HL-60 (cell line): ENCODE results near the gene LENG9.
"Not testable (repeated sequence)": the region's sequence is repeated elsewhere in the genome, so short reads cannot be mapped to it uniquely, and the experiment has no call there.

Experiments used
- DNase-seq, 2 experiments: peaks; one replicate each; pipeline ENCODE4 v3.0.0-alpha.2; 2010 to 2020; ENCODE audit warnings: low read depth in 1 of 2, low spot score in 1 of 2
- H3K27ac ChIP-seq: fragments of 250-450 bp; sonication (Bioruptor Pico); replicated peaks from 2 replicates; pipeline ENCODE4 v1.5.1; 2020; ENCODE audit warnings: mild to moderate bottlenecking, moderate library complexity
- H3K27me3 ChIP-seq: fragments of 250-450 bp; sonication (Bioruptor Pico); 2 replicates; pipeline ENCODE4 v1.5.1; 2021; ENCODE audit warnings: mild to moderate bottlenecking, moderate library complexity; ENCODE audit not compliant: insufficient read depth, poor library complexity, severe bottlenecking
- H3K4me3 ChIP-seq: replicated peaks from 2 replicates; pipeline ENCODE4 v1.5.1; 2011; ENCODE audit warnings: mild to moderate bottlenecking, control low read depth, low read length; ENCODE audit not compliant: insufficient read depth
- GABPA ChIP-seq: IDR thresholded peaks from 2 replicates; pipeline ENCODE4 v1.6.1; 2012; ENCODE audit warnings: low read depth
- POLR2AphosphoS5 ChIP-seq: IDR thresholded peaks from 2 replicates; pipeline ENCODE4 v1.6.1; 2012; ENCODE audit warnings: low read depth
- SPI1 ChIP-seq: IDR thresholded peaks from 2 replicates; pipeline ENCODE4 v1.6.1; 2012; ENCODE audit warnings: low read depth, mild to moderate bottlenecking, borderline replicate concordance
- long read RNA-seq: library from polyadenylated mRNA; unstranded; transcript quantifications from one replicate; pipeline ENCODE4 v2.0.0, GENCODE V29; 2020
- TF ChIP-seq, protein P1 (sequence below): IDR thresholded peaks from one replicate; pipeline ENCODE4 v1.5.1; 2011; ENCODE audit warnings: low read length, control low read depth, inconsistent platforms; ENCODE audit not compliant: insufficient read depth
- TF ChIP-seq, protein P2 (sequence below): IDR thresholded peaks from 2 replicates; pipeline ENCODE4 v1.6.1; 2012; ENCODE audit warnings: low read depth; ENCODE audit not compliant: insufficient replicate concordance

The LENG9 gene
- long read RNA-seq, partial matches to known transcripts = 0 of 1 reads
- long read RNA-seq, other reads (novel, unspliced or antisense) = 0 of 1 reads

DNA sequence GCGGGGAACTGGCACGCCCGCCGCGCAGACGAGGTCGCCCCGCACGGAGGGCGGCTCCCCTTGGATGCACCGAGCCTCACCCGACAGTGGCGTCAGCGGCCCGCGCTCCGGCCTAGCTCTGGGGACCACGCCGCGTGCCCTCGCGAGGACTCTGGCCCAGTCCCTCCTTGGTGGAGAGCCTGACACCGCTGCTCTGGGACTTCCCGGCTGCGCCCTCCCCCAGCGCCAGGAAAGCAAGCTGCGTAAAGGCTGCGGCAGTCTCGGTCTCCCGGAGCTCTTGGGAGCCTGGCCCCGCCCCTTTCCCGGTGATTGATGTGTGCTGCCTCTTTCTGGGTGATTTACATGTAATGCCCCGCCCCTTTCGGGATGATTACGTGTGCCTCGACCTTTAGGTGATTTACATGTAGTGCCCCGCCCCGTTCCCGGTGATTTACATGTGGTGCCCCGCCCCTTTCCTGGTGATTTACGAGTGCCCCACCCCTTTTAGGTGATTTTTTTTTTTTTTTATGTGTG lies at the start of gene LENG9:
TSS of gene LENG9 (minus strand) at position 248 of the 513 bp plus-strand sequence. CDS start 252 bp downstream, outside the sequence.
- H3K27me3 ChIP-seq = peaks cover 12% of the 10 kb centered on the region
- no peak for TF ChIP-seq GABPA
- TF ChIP-seq POLR2AphosphoS5 = peak; percentile 77; the same call in 1 of the 2 replicates
- peak within 1 kb of the TSS; percentile 56 for H3K4me3 ChIP-seq
- H3K27ac ChIP-seq = peak within 1 kb of the TSS; percentile 96
- peak; percentile 96 to 99 for DNase-seq

DNA sequence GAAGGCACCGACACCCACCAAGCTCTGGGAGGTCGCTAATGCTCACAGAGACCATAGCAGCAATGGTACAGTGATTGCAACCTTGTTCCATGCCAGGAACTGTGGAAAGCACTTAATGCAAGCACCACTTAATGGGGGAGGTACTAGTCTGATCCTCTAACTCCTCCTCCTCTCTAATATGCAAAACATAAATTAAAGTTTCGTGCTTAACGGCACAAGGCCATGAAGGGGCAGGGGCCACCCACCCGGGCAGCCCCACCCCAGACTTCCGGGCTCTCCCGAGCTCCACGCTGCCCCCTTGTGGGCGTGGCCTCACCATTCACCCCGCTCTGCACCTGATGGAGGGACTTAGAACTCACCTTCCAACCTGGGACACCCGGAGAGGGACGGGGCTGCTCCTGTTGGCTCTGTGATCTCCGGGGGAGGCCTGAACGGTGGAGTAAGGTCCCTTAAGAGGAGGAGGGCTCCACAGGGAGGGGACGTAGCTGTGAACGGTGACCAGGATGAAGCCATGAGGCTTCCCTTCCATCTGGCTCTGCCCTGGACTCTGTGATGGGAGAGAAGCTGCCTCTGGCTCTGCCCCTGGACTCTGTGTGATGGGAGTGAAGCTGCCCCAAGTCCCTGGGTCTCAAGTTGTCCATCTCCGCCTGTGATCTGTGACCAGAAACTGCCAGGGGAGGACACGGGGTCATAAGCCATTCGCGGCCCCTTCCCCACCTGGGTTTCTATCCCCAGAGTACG lies 45.8 kb upstream of the LENG9 start:
- H3K4me3 ChIP-seq, DNase-seq, H3K27ac ChIP-seq, H3K27me3 ChIP-seq: not testable (repeated sequence)

DNA sequence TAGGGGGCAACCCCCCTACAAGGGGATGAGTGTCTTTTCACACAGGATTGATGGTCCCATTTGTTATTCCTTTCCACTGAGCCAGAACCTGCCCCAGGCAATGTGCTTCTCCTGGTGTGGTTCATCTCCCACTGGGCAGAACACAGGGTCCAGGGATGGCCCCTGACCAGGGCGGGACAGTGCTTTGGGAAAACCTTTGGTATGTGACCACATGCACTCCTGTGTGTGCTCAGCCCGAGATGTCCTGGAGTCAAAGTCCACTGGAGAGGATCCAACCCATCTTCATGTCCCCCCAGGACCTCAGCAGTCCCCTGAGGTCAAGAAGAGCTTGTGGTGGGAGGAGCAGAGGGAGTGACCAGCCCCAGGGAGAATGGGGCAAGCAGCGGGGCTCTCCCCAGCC lies 44.9 kb upstream of the LENG9 start:
- H3K27me3 ChIP-seq, DNase-seq, H3K27ac ChIP-seq, H3K4me3 ChIP-seq: not testable (repeated sequence)

DNA sequence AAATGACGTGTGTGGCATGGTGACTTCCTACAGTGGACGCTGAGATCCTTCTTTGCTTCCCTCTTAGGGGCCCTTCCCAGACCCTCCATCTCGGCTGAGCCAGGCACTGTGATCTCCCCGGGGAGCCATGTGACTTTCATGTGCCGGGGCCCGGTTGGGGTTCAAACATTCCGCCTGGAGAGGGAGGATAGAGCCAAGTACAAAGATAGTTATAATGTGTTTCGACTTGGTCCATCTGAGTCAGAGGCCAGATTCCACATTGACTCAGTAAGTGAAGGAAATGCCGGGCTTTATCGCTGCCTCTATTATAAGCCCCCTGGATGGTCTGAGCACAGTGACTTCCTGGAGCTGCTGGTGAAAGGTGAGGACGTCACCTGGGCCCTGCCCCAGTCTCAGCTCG lies 44.2 kb upstream of the LENG9 start:
- no peak overlapping the region for H3K4me3 ChIP-seq

DNA sequence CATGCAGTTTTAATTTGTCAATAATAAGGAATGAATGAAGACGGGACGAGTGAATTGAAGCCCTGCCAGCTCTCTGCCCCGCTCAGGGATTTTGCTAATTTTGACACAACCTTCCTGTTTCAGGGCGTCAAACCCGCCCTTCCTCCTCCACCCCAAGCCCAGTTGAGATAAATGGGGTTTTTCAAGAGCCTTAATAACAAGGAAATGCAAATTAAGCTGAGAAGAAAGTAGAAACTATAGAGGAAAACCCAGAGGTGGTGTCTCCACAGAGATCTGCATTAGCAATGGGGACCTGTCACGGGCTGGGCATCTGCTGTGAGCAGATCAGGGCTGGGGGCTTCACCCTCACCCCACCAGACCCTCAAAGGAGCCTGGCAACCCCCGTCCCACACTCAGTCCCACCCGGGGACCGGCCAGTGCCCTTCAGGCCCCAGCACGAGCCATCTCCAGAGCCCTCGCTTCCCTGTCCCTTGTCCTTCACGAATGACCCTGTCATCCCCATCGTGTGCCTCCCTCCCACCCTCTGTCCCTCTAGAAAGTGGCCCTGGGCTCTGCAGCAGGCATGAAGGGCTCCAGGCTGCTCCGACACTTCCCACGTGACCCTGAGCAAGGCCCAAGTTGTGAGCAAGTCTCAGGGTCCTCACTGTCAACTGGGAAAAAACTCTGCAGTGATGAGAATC lies 43.6 kb upstream of the LENG9 start:
- not testable (repeated sequence) for H3K27me3 ChIP-seq, H3K27ac ChIP-seq, DNase-seq, H3K4me3 ChIP-seq

More for the DNA sequence above, 44.2 kb upstream of the LENG9 start:
- no peak for TF ChIP-seq SPI1
- TF ChIP-seq GABPA = no peak
- TF ChIP-seq, protein P1, sequence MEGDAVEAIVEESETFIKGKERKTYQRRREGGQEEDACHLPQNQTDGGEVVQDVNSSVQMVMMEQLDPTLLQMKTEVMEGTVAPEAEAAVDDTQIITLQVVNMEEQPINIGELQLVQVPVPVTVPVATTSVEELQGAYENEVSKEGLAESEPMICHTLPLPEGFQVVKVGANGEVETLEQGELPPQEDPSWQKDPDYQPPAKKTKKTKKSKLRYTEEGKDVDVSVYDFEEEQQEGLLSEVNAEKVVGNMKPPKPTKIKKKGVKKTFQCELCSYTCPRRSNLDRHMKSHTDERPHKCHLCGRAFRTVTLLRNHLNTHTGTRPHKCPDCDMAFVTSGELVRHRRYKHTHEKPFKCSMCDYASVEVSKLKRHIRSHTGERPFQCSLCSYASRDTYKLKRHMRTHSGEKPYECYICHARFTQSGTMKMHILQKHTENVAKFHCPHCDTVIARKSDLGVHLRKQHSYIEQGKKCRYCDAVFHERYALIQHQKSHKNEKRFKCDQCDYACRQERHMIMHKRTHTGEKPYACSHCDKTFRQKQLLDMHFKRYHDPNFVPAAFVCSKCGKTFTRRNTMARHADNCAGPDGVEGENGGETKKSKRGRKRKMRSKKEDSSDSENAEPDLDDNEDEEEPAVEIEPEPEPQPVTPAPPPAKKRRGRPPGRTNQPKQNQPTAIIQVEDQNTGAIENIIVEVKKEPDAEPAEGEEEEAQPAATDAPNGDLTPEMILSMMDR = no peak
- TF ChIP-seq, protein P2, sequence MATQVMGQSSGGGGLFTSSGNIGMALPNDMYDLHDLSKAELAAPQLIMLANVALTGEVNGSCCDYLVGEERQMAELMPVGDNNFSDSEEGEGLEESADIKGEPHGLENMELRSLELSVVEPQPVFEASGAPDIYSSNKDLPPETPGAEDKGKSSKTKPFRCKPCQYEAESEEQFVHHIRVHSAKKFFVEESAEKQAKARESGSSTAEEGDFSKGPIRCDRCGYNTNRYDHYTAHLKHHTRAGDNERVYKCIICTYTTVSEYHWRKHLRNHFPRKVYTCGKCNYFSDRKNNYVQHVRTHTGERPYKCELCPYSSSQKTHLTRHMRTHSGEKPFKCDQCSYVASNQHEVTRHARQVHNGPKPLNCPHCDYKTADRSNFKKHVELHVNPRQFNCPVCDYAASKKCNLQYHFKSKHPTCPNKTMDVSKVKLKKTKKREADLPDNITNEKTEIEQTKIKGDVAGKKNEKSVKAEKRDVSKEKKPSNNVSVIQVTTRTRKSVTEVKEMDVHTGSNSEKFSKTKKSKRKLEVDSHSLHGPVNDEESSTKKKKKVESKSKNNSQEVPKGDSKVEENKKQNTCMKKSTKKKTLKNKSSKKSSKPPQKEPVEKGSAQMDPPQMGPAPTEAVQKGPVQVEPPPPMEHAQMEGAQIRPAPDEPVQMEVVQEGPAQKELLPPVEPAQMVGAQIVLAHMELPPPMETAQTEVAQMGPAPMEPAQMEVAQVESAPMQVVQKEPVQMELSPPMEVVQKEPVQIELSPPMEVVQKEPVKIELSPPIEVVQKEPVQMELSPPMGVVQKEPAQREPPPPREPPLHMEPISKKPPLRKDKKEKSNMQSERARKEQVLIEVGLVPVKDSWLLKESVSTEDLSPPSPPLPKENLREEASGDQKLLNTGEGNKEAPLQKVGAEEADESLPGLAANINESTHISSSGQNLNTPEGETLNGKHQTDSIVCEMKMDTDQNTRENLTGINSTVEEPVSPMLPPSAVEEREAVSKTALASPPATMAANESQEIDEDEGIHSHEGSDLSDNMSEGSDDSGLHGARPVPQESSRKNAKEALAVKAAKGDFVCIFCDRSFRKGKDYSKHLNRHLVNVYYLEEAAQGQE = no peak
- TF ChIP-seq POLR2AphosphoS5 = no peak
- Histone ChIP-seq H3K27ac (no peak overlapping the region), H3K27me3 (peaks cover 7% of the 10 kb centered on the region)
- no peak for DNase-seq

DNA sequence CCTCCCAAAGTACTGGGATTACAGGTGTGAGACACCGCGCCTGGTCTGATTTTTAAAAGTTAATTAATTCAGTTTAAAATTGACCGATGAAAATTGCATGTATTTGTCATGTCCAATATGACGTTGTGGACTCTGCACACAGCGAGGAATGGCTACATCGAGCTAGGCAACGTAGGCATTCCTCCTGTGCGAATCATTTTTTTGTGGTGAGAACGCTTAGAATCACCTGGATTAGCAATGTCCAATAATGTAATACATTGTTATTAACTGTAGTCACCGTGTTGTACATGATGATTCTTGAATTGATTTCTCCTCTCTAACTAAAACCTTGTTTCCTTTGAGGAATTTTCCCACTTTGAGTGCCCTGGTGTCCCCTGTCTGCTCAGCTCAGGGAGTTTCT lies 42.5 kb upstream of the LENG9 start:
- no peak overlapping the region for H3K4me3 ChIP-seq
- peaks cover 9% of the 10 kb centered on the region for H3K27me3 ChIP-seq
- no peak for DNase-seq
- H3K27ac ChIP-seq = no peak overlapping the region
- TF ChIP-seq GABPA (no peak), POLR2AphosphoS5 (no peak), SPI1 (no peak)
- TF ChIP-seq, protein P2 = no peak
- TF ChIP-seq, protein P1 = no peak

DNA sequence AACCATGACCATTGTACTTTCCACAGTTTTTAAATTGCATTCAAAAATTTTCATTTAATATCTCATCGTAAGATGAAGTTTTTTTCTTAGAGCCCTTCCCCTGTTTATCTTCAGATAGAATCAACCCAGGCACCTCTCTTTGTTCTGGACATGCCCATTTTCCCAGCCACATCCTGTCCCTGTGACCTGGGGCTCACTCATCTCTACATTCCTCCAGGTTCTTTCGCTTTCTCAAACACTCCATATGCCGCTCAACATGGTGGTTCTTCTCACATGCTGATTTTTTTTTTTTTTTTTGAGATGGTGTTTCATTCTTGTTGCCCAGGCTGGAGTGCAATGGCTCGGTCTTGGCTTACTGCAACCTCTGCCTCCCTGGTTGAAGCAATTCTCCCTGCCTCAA lies 42.0 kb upstream of the LENG9 start:
- not testable (repeated sequence) for H3K27me3 ChIP-seq, H3K4me3 ChIP-seq, DNase-seq, H3K27ac ChIP-seq
